GM23338 (cell line): ENCODE measurements around the gene SENP8. TPM values are rescaled to one million over a fixed set of nuclear protein-coding genes. Genes with fewer than 3 reads are reported as not detected.

ENCODE experiments used
- ATAC-seq: fragments of 200-7000 bp; cut with Tn5 transposase; 3 replicates; pipeline ENCODE4 v1.9.1; 2020
- DNase-seq: peaks from one replicate; pipeline ENCODE4 v3.0.0-alpha.2; 2015; ENCODE audit warnings: low spot score
- H2AFZ ChIP-seq: fragments of 200-600 bp; sonication (generic); 2 replicates; pipeline ENCODE4 v1.8.0; 2016; ENCODE audit warnings: antibody characterized with exemption, mild to moderate bottlenecking, moderate library complexity
- H3F3A ChIP-seq: fragments of 200-600 bp; sonication (generic); replicated peaks from 2 replicates; pipeline ENCODE4 v1.8.0; 2017; ENCODE audit warnings: antibody characterized with exemption, mixed run types, low read depth
- H3K27ac ChIP-seq: fragments of 200-600 bp; sonication (generic); 2 replicates; pipeline ENCODE4 v1.6.1; 2016; ENCODE audit warnings: low read depth
- H3K27me3 ChIP-seq: fragments of 200-600 bp; sonication (generic); 2 replicates; pipeline ENCODE4 v1.8.0; 2016; ENCODE audit warnings: mild to moderate bottlenecking, mixed run types, moderate library complexity; ENCODE audit not compliant: insufficient read depth
- H3K36me3 ChIP-seq: fragments of 200-600 bp; sonication (generic); 2 replicates; pipeline ENCODE4 v1.8.0; 2016; ENCODE audit warnings: mild to moderate bottlenecking; ENCODE audit not compliant: insufficient read depth
- H3K4me1 ChIP-seq: fragments of 200-600 bp; sonication (generic); 2 replicates; pipeline ENCODE4 v1.8.0; 2016; ENCODE audit warnings: mild to moderate bottlenecking, moderate library complexity; ENCODE audit not compliant: insufficient read depth
- H3K4me2 ChIP-seq: fragments of 200-600 bp; sonication (generic); 2 replicates; pipeline ENCODE4 v1.7.1; 2017; ENCODE audit warnings: mixed run types
- H3K4me3 ChIP-seq: fragments of 200-600 bp; sonication (generic); 2 replicates; pipeline ENCODE4 v1.6.1; 2016; ENCODE audit warnings: mixed run types
- H3K79me2 ChIP-seq: fragments of 200-600 bp; sonication (generic); replicated peaks from 2 replicates; pipeline ENCODE4 v1.8.0; 2017; ENCODE audit warnings: mild to moderate bottlenecking; ENCODE audit not compliant: insufficient read depth
- H3K9me2 ChIP-seq: fragments of 200-600 bp; sonication (generic); 2 replicates; pipeline ENCODE4 v1.8.0; 2017; ENCODE audit not compliant: insufficient read depth
- H4K20me1 ChIP-seq: fragments of 200-600 bp; sonication (generic); replicated peaks from 2 replicates; pipeline ENCODE4 v1.8.0; 2017; ENCODE audit warnings: mild to moderate bottlenecking; ENCODE audit not compliant: insufficient read depth
- H3K27ac Mint-ChIP-seq: 2 replicates; pipeline ENCODE4 v1.8.0; 2020; ENCODE audit warnings: inconsistent platforms, mild to moderate bottlenecking, moderate library complexity, mixed read lengths
- H3K27me3 Mint-ChIP-seq: 3 replicates; pipeline ENCODE4 v1.8.0; 2022; ENCODE audit warnings: low read depth, mild to moderate bottlenecking, moderate library complexity, mixed read lengths, inconsistent platforms; ENCODE audit not compliant: insufficient read depth, poor library complexity
- H3K36me3 Mint-ChIP-seq: 3 replicates; pipeline ENCODE4 v1.8.0; 2021; ENCODE audit warnings: low read depth, mild to moderate bottlenecking, inconsistent platforms, moderate library complexity, mixed read lengths
- H3K4me1 Mint-ChIP-seq: 3 replicates; pipeline ENCODE4 v1.8.0; 2020; ENCODE audit warnings: mild to moderate bottlenecking, inconsistent platforms, mixed read lengths
- H3K4me3 Mint-ChIP-seq: 3 replicates; pipeline ENCODE4 v1.8.0; 2021; ENCODE audit warnings: moderate library complexity, mild to moderate bottlenecking, inconsistent platforms, mixed read lengths
- H3K9me3 Mint-ChIP-seq: 3 replicates; pipeline ENCODE4 v1.8.0; 2020; ENCODE audit warnings: moderate library complexity, mild to moderate bottlenecking, inconsistent platforms, mixed read lengths
- CREB1 ChIP-seq: fragments of 250-450 bp; sonication (Bioruptor Pico); IDR thresholded peaks from 2 replicates; pipeline ENCODE4 v1.5.0; 2020; ENCODE audit warnings: low read depth, mild to moderate bottlenecking, moderate library complexity
- CTCF ChIP-seq, 2 experiments: fragments of 200-600 bp in 1 of 2; sonication (generic) in 1 of 2; conservative IDR thresholded peaks; 2 replicates each; pipeline versions ENCODE4 v1.5.1 to v1.6.1; 2016 to 2017; ENCODE audit warnings: antibody characterized with exemption in 2 of 2, low read depth in 2 of 2, mild to moderate bottlenecking in 2 of 2, moderate library complexity in 1 of 2
- EZH2 ChIP-seq: fragments of 200-600 bp; sonication (generic); IDR thresholded peaks from one replicate; pipeline ENCODE4 v1.8.0; 2017; ENCODE audit warnings: antibody characterized with exemption, mild to moderate bottlenecking, low read depth; ENCODE audit not compliant: unreplicated experiment
- EZH2phosphoT487 ChIP-seq: fragments of 200-600 bp; sonication (generic); IDR thresholded peaks from one replicate; pipeline ENCODE4 v1.8.1; 2018; ENCODE audit warnings: antibody characterized with exemption; ENCODE audit not compliant: unreplicated experiment
- JUNB ChIP-seq: IDR thresholded peaks from one replicate; pipeline ENCODE4 v1.6.1; 2016; ENCODE audit warnings: antibody characterized with exemption; ENCODE audit not compliant: unreplicated experiment
- NANOG ChIP-seq: IDR thresholded peaks from 2 replicates; pipeline ENCODE4 v1.6.1; 2016; ENCODE audit warnings: antibody characterized with exemption, borderline replicate concordance
- POLR2AphosphoS5 ChIP-seq: IDR thresholded peaks from 2 replicates; pipeline ENCODE4 v1.6.1; 2016; ENCODE audit warnings: antibody characterized with exemption, low read depth
- STAT1 ChIP-seq: IDR thresholded peaks from one replicate; pipeline ENCODE4 v1.6.1; 2016; ENCODE audit warnings: antibody characterized with exemption; ENCODE audit not compliant: unreplicated experiment
- ZNF114 ChIP-seq: fragments of 250-450 bp; sonication (Bioruptor Pico); IDR thresholded peaks from 2 replicates; pipeline ENCODE4 v1.5.0; 2020; ENCODE audit warnings: mild to moderate bottlenecking, moderate library complexity
- ZNF331 ChIP-seq: fragments of 250-450 bp; sonication (Bioruptor Pico); IDR thresholded peaks from 2 replicates; pipeline ENCODE4 v1.5.0; 2020; ENCODE audit warnings: low read depth, mild to moderate bottlenecking, moderate library complexity
- polyA plus RNA-seq: library from polyadenylated mRNA; unstranded; fragments of >200 nt; fragmentation: Nextera tagmentation; extraction: Ambion mirVana; gene quantifications from 2 replicates; pipeline ENCODE4 v1.2.1, GENCODE V29; 2016
- total RNA-seq: library from RNA; depleted of rRNA; stranded (reverse); fragments of >200 nt; shearing (Covaris generic); gene quantifications from 2 replicates; pipeline ENCODE4 v1.2.3, GENCODE V29; 2014
- TF ChIP-seq, protein P1 (sequence below): IDR thresholded peaks from one replicate; pipeline ENCODE4 v1.6.1; 2018; ENCODE audit warnings: antibody characterized with exemption; ENCODE audit not compliant: unreplicated experiment
- TF ChIP-seq, protein P2 (sequence below): fragments of 250-450 bp; sonication (Bioruptor Pico); IDR thresholded peaks from 2 replicates; pipeline ENCODE4 v1.5.0; 2020; ENCODE audit warnings: mild to moderate bottlenecking, moderate library complexity
- TF ChIP-seq, protein P3 (sequence below): IDR thresholded peaks from 2 replicates; pipeline ENCODE4 v1.6.1; 2016; ENCODE audit warnings: antibody characterized with exemption

Gene SENP8
- total and polyA plus RNA-seq, 2 experiments from 2014 or later: 3.1 to 7.7 TPM

- no peak for TF ChIP-seq POLR2AphosphoS5
- TF ChIP-seq, protein P1, sequence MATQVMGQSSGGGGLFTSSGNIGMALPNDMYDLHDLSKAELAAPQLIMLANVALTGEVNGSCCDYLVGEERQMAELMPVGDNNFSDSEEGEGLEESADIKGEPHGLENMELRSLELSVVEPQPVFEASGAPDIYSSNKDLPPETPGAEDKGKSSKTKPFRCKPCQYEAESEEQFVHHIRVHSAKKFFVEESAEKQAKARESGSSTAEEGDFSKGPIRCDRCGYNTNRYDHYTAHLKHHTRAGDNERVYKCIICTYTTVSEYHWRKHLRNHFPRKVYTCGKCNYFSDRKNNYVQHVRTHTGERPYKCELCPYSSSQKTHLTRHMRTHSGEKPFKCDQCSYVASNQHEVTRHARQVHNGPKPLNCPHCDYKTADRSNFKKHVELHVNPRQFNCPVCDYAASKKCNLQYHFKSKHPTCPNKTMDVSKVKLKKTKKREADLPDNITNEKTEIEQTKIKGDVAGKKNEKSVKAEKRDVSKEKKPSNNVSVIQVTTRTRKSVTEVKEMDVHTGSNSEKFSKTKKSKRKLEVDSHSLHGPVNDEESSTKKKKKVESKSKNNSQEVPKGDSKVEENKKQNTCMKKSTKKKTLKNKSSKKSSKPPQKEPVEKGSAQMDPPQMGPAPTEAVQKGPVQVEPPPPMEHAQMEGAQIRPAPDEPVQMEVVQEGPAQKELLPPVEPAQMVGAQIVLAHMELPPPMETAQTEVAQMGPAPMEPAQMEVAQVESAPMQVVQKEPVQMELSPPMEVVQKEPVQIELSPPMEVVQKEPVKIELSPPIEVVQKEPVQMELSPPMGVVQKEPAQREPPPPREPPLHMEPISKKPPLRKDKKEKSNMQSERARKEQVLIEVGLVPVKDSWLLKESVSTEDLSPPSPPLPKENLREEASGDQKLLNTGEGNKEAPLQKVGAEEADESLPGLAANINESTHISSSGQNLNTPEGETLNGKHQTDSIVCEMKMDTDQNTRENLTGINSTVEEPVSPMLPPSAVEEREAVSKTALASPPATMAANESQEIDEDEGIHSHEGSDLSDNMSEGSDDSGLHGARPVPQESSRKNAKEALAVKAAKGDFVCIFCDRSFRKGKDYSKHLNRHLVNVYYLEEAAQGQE: no peak
- TF ChIP-seq, protein P2, sequence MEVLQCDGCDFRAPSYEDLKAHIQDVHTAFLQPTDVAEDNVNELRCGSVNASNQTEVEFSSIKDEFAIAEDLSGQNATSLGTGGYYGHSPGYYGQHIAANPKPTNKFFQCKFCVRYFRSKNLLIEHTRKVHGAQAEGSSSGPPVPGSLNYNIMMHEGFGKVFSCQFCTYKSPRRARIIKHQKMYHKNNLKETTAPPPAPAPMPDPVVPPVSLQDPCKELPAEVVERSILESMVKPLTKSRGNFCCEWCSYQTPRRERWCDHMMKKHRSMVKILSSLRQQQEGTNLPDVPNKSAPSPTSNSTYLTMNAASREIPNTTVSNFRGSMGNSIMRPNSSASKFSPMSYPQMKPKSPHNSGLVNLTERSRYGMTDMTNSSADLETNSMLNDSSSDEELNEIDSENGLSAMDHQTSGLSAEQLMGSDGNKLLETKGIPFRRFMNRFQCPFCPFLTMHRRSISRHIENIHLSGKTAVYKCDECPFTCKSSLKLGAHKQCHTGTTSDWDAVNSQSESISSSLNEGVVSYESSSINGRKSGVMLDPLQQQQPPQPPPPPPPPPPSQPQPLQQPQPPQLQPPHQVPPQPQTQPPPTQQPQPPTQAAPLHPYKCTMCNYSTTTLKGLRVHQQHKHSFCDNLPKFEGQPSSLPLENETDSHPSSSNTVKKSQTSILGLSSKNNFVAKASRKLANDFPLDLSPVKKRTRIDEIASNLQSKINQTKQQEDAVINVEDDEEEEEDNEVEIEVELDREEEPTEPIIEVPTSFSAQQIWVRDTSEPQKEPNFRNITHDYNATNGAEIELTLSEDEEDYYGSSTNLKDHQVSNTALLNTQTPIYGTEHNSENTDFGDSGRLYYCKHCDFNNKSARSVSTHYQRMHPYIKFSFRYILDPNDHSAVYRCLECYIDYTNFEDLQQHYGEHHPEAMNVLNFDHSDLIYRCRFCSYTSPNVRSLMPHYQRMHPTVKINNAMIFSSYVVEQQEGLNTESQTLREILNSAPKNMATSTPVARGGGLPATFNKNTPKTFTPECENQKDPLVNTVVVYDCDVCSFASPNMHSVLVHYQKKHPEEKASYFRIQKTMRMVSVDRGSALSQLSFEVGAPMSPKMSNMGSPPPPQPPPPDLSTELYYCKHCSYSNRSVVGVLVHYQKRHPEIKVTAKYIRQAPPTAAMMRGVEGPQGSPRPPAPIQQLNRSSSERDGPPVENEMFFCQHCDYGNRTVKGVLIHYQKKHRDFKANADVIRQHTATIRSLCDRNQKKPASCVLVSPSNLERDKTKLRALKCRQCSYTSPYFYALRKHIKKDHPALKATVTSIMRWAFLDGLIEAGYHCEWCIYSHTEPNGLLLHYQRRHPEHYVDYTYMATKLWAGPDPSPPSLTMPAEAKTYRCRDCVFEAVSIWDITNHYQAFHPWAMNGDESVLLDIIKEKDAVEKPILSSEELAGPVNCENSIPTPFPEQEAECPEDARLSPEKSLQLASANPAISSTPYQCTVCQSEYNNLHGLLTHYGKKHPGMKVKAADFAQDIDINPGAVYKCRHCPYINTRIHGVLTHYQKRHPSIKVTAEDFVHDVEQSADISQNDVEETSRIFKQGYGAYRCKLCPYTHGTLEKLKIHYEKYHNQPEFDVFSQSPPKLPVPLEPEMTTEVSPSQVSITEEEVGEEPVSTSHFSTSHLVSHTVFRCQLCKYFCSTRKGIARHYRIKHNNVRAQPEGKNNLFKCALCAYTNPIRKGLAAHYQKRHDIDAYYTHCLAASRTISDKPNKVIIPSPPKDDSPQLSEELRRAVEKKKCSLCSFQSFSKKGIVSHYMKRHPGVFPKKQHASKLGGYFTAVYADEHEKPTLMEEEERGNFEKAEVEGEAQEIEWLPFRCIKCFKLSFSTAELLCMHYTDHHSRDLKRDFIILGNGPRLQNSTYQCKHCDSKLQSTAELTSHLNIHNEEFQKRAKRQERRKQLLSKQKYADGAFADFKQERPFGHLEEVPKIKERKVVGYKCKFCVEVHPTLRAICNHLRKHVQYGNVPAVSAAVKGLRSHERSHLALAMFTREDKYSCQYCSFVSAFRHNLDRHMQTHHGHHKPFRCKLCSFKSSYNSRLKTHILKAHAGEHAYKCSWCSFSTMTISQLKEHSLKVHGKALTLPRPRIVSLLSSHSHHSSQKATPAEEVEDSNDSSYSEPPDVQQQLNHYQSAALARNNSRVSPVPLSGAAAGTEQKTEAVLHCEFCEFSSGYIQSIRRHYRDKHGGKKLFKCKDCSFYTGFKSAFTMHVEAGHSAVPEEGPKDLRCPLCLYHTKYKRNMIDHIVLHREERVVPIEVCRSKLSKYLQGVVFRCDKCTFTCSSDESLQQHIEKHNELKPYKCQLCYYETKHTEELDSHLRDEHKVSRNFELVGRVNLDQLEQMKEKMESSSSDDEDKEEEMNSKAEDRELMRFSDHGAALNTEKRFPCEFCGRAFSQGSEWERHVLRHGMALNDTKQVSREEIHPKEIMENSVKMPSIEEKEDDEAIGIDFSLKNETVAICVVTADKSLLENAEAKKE (CRISPR knock-in tag): no peak
- no peak for TF ChIP-seq EZH2phosphoT487
- no peak for TF ChIP-seq NANOG
- TF ChIP-seq EZH2: no peak
- no peak for TF ChIP-seq ZNF331 (CRISPR knock-in tag)
- TF ChIP-seq, protein P3, sequence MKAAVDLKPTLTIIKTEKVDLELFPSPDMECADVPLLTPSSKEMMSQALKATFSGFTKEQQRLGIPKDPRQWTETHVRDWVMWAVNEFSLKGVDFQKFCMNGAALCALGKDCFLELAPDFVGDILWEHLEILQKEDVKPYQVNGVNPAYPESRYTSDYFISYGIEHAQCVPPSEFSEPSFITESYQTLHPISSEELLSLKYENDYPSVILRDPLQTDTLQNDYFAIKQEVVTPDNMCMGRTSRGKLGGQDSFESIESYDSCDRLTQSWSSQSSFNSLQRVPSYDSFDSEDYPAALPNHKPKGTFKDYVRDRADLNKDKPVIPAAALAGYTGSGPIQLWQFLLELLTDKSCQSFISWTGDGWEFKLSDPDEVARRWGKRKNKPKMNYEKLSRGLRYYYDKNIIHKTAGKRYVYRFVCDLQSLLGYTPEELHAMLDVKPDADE: no peak
- TF ChIP-seq CREB1: no peak
- TF ChIP-seq JUNB: no peak
- TF ChIP-seq ZNF114: no peak
- TF ChIP-seq STAT1: no peak
- TF ChIP-seq CTCF (conservative IDR thresholded peaks at IDR 0.05; ENCODE audit: low read depth in 2 of 2): no peak
- Mint-ChIP-seq H3K27me3 (peaks cover 2% of the 10 kb centered on the region), H3K4me3 (no peak overlapping the region), H3K36me3 (no peaks in the 10 kb centered on the region), H3K4me1 (peaks cover 14% of the 10 kb centered on the region; the same call in 2 of the 3 replicates), H3K9me3 (no peaks in the 10 kb centered on the region), H3K27ac (no peak overlapping the region)
- peaks cover 9% of the 10 kb centered on the region; the same call in 1 of the 2 replicates for H3K4me1 ChIP-seq
- H3K27me3 ChIP-seq: no peaks in the 10 kb centered on the region
- no peak overlapping the region for H3K4me3 ChIP-seq
- no peak overlapping the region for H3K27ac ChIP-seq
- no peaks in the 10 kb centered on the region for H3K36me3 ChIP-seq
- DNase-seq: no peak
- no peaks in the 10 kb centered on the region for H3K9me2 ChIP-seq
- ATAC-seq: no peak
- no peaks in the 10 kb centered on the region for H3F3A ChIP-seq
- no peak overlapping the region for H3K4me2 ChIP-seq
- H2AFZ ChIP-seq: no peak overlapping the region
- peaks cover 9% of the 10 kb centered on the region for H3K79me2 ChIP-seq
- H4K20me1 ChIP-seq: no peaks in the 10 kb centered on the region
Measured at GRCh38 chr15:72124218-72124617, 6.0 kb downstream of the SENP8 start.
